HCT116 (cell line): Measurements from ENCODE around the gene HOMER2. TPM values are rescaled to one million over a fixed set of nuclear protein-coding genes. Genes with fewer than 3 reads are reported as not detected.

ENCODE experiments used
- ATAC-seq: fragments of 200-7000 bp; cut with Tn5 transposase; 2 replicates; pipeline ENCODE4 v1.9.1; 2020; ENCODE audit warnings: mild to moderate bottlenecking, moderate library complexity
- BruUV-seq: library from RNA; stranded (reverse); fragments of 400-500 nt; replicated peaks from 2 replicates; lab custom pipeline; 2021; lab: Mats Ljungman, UMichigan
- CTCF ChIA-PET: fragments of 300-600 bp; sonication (Branson Sonifier 250); formaldehyde crosslinking; loops from one replicate; lab custom pipeline; 2021; ENCODE audit warnings: antibody characterized with exemption; lab: Charles Lee
- POLR2A ChIA-PET: fragments of 300-600, 350-600 bp; sonication (Branson Sonifier 250); formaldehyde crosslinking; loops from one replicate; lab custom pipeline; 2021; ENCODE audit warnings: antibody characterized with exemption; lab: Charles Lee
- RAD21 ChIA-PET, 2 experiments: fragments of 300-600 bp; sonication (Branson Sonifier 250); formaldehyde crosslinking; loops; one replicate each; lab custom pipeline; 2023; ENCODE audit warnings: low total read pairs in 2 of 2; ENCODE audit not compliant: uncharacterized antibody in 2 of 2, unreplicated experiment in 2 of 2, low non-redundant PET in 1 of 2; lab: Charles Lee
- DNase-seq: peaks from one replicate; pipeline ENCODE4 v3.0.0-alpha.2; 2010; ENCODE audit warnings: low read depth, low spot score
- H2AFZ ChIP-seq: fragments of 200-600 bp; shearing (Covaris generic), sonication (generic); 2 replicates; pipeline ENCODE4 v1.6.1; 2017; ENCODE audit warnings: low read depth, mixed run types, mixed read lengths, antibody characterized with exemption, low read length; ENCODE audit not compliant: poor library complexity, severe bottlenecking
- H3K27ac ChIP-seq: 2 replicates; pipeline ENCODE4 v1.5.1; 2012; ENCODE audit warnings: low read depth, low read length
- H3K27me3 ChIP-seq: fragments of 200-600 bp; sonication (generic); 2 replicates; pipeline ENCODE4 v1.6.1; 2016; ENCODE audit warnings: mixed run types, low read length, mixed read lengths; ENCODE audit not compliant: insufficient read depth
- H3K36me3 ChIP-seq, 2 experiments: fragments of 200-500 bp in 1 of 2; fragments of 200-600 bp in 1 of 2; sonication (Bioruptor generic) in 1 of 2; sonication (generic) in 1 of 2; 2 replicates each; pipeline versions ENCODE4 v1.5.1 to v1.6.1; 2014 to 2016; ENCODE audit warnings: low read length in 2 of 2, inconsistent platforms in 1 of 2, mixed read lengths in 1 of 2, mixed run types in 1 of 2; ENCODE audit not compliant: insufficient read depth in 2 of 2, control insufficient read depth in 1 of 2
- H3K4me1 ChIP-seq, 2 experiments: fragments of 200-600 bp in 1 of 2; sonication (generic) in 1 of 2; 2 replicates each; pipeline versions ENCODE4 v1.5.1 to v1.6.1; 2012 to 2017; ENCODE audit warnings: low read length in 2 of 2, inconsistent platforms in 1 of 2, mild to moderate bottlenecking in 1 of 2, mixed read lengths in 1 of 2, mixed run types in 1 of 2, moderate library complexity in 1 of 2; ENCODE audit not compliant: insufficient read depth in 2 of 2, control insufficient read depth in 1 of 2
- H3K4me2 ChIP-seq: fragments of 200-600 bp; sonication (generic); 2 replicates; pipeline ENCODE4 v1.6.1; 2017; ENCODE audit warnings: mixed run types, low read length, mixed read lengths
- H3K4me3 ChIP-seq, 2 experiments: fragments of 200-600 bp in 1 of 2; sonication (generic) in 1 of 2; replicated peaks in 1 of 2; 2 replicates each; pipeline ENCODE4 v1.5.1; 2011 to 2016; ENCODE audit warnings: low read length in 2 of 2, control low read depth in 1 of 2, low read depth in 1 of 2, mild to moderate bottlenecking in 1 of 2, mixed read lengths in 1 of 2, mixed run types in 1 of 2
- H3K79me2 ChIP-seq: fragments of 200-600 bp; sonication (generic); 2 replicates; pipeline ENCODE4 v1.6.1; 2017; ENCODE audit warnings: mild to moderate bottlenecking, mixed run types, low read length, moderate library complexity, mixed read lengths; ENCODE audit not compliant: insufficient read depth
- H3K9ac ChIP-seq: fragments of 200-600 bp; sonication (generic); 2 replicates; pipeline ENCODE4 v1.6.1; 2016; ENCODE audit warnings: low read length, mixed read lengths
- H3K9me2 ChIP-seq: fragments of 200-600 bp; sonication (generic), shearing (Covaris generic); 2 replicates; pipeline ENCODE4 v1.6.1; 2017; ENCODE audit warnings: mixed run types, mild to moderate bottlenecking, moderate library complexity; ENCODE audit not compliant: insufficient read depth
- H3K9me3 ChIP-seq, 2 experiments: fragments of 200-500 bp in 1 of 2; fragments of 200-600 bp in 1 of 2; sonication (Bioruptor generic) in 1 of 2; sonication (generic) in 1 of 2; 2 replicates each; pipeline ENCODE4 v1.6.1; 2014 to 2017; ENCODE audit warnings: low read length in 2 of 2, mixed read lengths in 2 of 2, inconsistent platforms in 1 of 2, low read depth in 1 of 2, mild to moderate bottlenecking in 1 of 2, mixed run types in 1 of 2, moderate library complexity in 1 of 2; ENCODE audit not compliant: control insufficient read depth in 1 of 2, insufficient read depth in 1 of 2
- H4K20me1 ChIP-seq: fragments of 200-600 bp; sonication (generic), shearing (Covaris generic); 2 replicates; pipeline ENCODE4 v1.6.1; 2017; ENCODE audit warnings: mixed run types, mild to moderate bottlenecking, moderate library complexity; ENCODE audit not compliant: insufficient read depth
- ATF3 ChIP-seq: IDR thresholded peaks from 2 replicates; pipeline ENCODE4 v1.6.1; 2012
- CBX3 ChIP-seq: IDR thresholded peaks from 2 replicates; pipeline ENCODE4 v1.6.1; 2012; ENCODE audit warnings: low read depth
- CEBPB ChIP-seq: IDR thresholded peaks from 2 replicates; pipeline ENCODE4 v1.6.1; 2012; ENCODE audit warnings: low read depth
- ELF1 ChIP-seq: IDR thresholded peaks from 2 replicates; pipeline ENCODE4 v1.6.1; 2012; ENCODE audit warnings: low read depth, borderline replicate concordance
- EZH2 ChIP-seq: fragments of 200-600 bp; sonication (generic); IDR thresholded peaks from 2 replicates; pipeline ENCODE4 v1.6.1; 2017; ENCODE audit warnings: antibody characterized with exemption, mixed run types
- EZH2phosphoT487 ChIP-seq: fragments of 200-600 bp; IDR thresholded peaks from 2 replicates; pipeline ENCODE4 v1.6.1; 2018; ENCODE audit warnings: antibody characterized with exemption, borderline replicate concordance
- MAX ChIP-seq: IDR thresholded peaks from 2 replicates; pipeline ENCODE4 v1.6.1; 2012
- RAD21 ChIP-seq: IDR thresholded peaks from 2 replicates; pipeline ENCODE4 v1.6.1; 2012; ENCODE audit warnings: low read depth, mild to moderate bottlenecking
- SP1 ChIP-seq: IDR thresholded peaks from 2 replicates; pipeline ENCODE4 v1.6.1; 2012; ENCODE audit warnings: low read depth
- ZBTB33 ChIP-seq: IDR thresholded peaks from 2 replicates; pipeline ENCODE4 v1.6.1; 2011; ENCODE audit warnings: mild to moderate bottlenecking, low read length, moderate library complexity; ENCODE audit not compliant: insufficient replicate concordance; ENCODE audit errors: extremely low read depth
- ZFX ChIP-seq: fragments of 450-650 bp; IDR thresholded peaks from 2 replicates; pipeline ENCODE4 v1.6.1; 2017
- ZNF274 ChIP-seq: fragments of 200-500 bp; sonication (Bioruptor generic); IDR thresholded peaks from 2 replicates; pipeline ENCODE4 v1.6.1; 2014; ENCODE audit warnings: mild to moderate bottlenecking, low read depth, low read length, inconsistent platforms
- intact Hi-C: fragments of 100-400 bp; cut with micrococcal nuclease; formaldehyde crosslinking; loops from 2 replicates; pipeline ENCODE4 v1.10.0; 2022
- total RNA-seq: library from RNA; stranded (reverse); gene quantifications from one replicate; pipeline ENCODE4 v1.2.1, GENCODE V29; 2021; ENCODE audit not compliant: unreplicated experiment

Gene HOMER2
- total RNA-seq, 1 experiment from 2014 or later: 3.9 TPM

- H3K4me2 ChIP-seq: no peak overlapping the region
- no TSS peak for BruUV-seq
- H3K27ac ChIP-seq: no peak overlapping the region
- DNase-seq (no peak), ATAC-seq (no peak)
- H3K9me3 ChIP-seq: no peaks in the 10 kb centered on the region
- H3K4me1 ChIP-seq: no peaks in the 10 kb centered on the region
- TF ChIP-seq CEBPB: no peak
- TF ChIP-seq ZFX: no peak
- no peak for TF ChIP-seq ZNF274
- TF ChIP-seq EZH2phosphoT487: no peak
- no peak for TF ChIP-seq EZH2
- no peak for TF ChIP-seq MAX
- no peak for TF ChIP-seq RAD21
- no peak for TF ChIP-seq ELF1
- TF ChIP-seq CBX3: no peak
- no peak for TF ChIP-seq SP1
- TF ChIP-seq ATF3: no peak
- no peak for TF ChIP-seq ZBTB33
- TF ChIP-seq, all 23 proteins: peak for 0
- H3K27me3 ChIP-seq: 0 out of 2 replicates have a peak, but pooled peaks cover 3% of the 10 kb centered on the region
- no peak overlapping the region for H3K4me3 ChIP-seq
- intact Hi-C loops: no loop called here
- no peaks in the 10 kb centered on the region for H3K36me3 ChIP-seq
- H2AFZ ChIP-seq: no peak overlapping the region
- ChIA-PET CTCF (no interaction called here), RAD21 (no interaction called here), POLR2A (no interaction called here)
- no peaks in the 10 kb centered on the region for H4K20me1 ChIP-seq
- no peak overlapping the region for H3K9ac ChIP-seq
- H3K79me2 ChIP-seq: no peaks in the 10 kb centered on the region
- H3K9me2 ChIP-seq: no peaks in the 10 kb centered on the region
Observed at GRCh38 chr15:82918607-82919230, 33.8 kb downstream of the HOMER2 start.
